Fibroblast of the aortic adventitia (primary cell): ENCODE data around the gene PTGIS. TPM values are rescaled to one million over a fixed set of nuclear protein-coding genes. Genes with fewer than 3 reads are reported as not detected.

ENCODE experiments used
- DNase-seq: peaks from one replicate; pipeline ENCODE4 v3.0.0-alpha.2; 2010; ENCODE audit warnings: low read depth
- H3K4me3 ChIP-seq: 2 replicates; pipeline ENCODE4 v1.5.1; 2011; ENCODE audit warnings: low read depth, mild to moderate bottlenecking, control low read depth, low read length, moderate library complexity
- total RNA-seq: library from RNA; depleted of rRNA; stranded (reverse); fragments of >200 nt; gene quantifications from 2 replicates; pipeline ENCODE4 v1.2.3, GENCODE V29; 2012; ENCODE audit warnings: low replicate concordance
- TF ChIP-seq, protein P1 (sequence below): IDR thresholded peaks from 2 replicates; pipeline ENCODE4 v1.5.1; 2011; ENCODE audit warnings: mild to moderate bottlenecking, low read length, control low read depth, inconsistent platforms; ENCODE audit not compliant: insufficient read depth

The PTGIS gene
- total RNA-seq, 1 donor: 1,011 TPM

DNA sequence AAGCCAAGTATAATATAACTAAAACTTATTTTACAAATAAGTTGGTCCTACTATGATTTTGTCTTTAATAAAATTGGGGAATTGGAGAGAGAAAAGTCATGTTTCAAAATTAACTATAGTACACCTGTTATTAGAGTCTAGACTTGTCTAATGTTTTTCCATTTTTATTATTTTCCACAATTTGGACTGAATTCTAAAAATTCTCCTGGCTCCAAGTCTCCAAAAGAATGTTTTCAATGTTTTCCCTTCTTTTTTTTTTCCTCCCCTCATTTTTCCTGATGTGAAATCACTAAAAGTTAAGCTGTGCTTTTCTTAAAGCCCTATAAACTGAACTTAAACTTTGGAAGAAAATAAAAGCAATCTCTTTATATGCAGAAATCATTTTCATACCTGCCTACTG is 11.3 kb downstream of the PTGIS start:
- TF ChIP-seq, protein P1, sequence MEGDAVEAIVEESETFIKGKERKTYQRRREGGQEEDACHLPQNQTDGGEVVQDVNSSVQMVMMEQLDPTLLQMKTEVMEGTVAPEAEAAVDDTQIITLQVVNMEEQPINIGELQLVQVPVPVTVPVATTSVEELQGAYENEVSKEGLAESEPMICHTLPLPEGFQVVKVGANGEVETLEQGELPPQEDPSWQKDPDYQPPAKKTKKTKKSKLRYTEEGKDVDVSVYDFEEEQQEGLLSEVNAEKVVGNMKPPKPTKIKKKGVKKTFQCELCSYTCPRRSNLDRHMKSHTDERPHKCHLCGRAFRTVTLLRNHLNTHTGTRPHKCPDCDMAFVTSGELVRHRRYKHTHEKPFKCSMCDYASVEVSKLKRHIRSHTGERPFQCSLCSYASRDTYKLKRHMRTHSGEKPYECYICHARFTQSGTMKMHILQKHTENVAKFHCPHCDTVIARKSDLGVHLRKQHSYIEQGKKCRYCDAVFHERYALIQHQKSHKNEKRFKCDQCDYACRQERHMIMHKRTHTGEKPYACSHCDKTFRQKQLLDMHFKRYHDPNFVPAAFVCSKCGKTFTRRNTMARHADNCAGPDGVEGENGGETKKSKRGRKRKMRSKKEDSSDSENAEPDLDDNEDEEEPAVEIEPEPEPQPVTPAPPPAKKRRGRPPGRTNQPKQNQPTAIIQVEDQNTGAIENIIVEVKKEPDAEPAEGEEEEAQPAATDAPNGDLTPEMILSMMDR: no peak
- no peak for DNase-seq
- no peak overlapping the region for H3K4me3 ChIP-seq

DNA sequence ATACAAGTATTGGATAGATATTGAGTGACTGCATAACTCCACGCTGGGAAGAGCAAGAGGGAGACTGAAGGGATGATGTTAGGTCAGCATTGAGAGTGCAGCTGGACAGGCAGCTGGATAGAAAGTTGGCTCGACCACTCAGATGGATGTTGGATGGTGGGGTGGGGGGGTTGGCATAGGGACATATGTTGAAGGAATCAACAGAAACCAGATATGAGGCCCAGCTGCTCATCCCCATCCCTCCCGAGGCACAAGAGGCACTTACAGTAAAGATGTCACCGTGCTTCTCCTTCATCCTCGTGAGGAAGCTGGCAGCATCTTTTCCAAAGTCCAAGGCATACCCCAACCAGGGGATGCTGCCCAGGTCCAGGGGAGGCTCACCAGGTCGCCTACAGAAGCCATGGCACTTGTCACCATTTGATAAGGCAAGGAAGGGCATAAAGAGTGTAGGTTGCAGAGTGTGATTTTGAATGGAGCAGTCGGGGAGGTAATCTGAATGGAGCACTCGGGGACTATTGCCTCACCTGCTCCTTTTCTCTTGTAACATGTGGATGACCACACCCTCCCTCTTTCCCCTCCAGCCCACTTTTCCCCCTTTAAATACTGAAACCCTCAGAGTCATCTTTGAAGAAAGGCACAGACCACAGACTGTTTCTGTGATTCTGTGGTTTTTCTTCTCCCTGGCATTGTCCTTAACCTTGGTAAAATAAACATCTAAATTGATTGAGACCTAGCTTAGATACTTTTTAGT is 18.0 kb downstream of the PTGIS start:
- no peak overlapping the region for H3K4me3 ChIP-seq
- no peak for DNase-seq
- TF ChIP-seq, protein P1: no peak

DNA sequence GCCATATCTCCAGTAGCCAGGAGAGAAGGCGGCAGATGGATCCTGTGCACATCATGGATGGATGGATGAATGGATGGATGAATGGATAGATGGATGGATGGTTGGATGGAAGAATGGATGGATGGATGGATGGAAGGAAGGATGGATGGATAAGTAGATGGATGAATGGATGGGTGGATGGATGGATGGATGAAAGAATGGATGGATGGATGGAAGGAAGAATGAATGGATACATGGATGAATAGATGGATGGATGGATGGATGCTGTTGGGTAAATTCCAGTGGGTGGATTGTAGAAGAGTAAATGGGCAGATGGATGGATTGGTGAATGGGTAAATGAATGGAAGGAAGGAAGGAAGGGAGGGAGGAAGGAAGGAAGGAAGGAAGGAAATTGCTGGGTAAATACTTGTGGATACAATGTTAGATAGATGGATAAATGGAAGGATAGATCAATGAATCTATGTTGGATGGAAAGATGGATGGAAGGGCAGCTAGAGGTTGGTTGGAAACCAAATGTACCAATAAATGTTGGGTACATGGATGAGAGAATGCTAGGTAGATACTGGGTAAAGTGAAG is 19.5 kb downstream of the PTGIS start:
- TF ChIP-seq, protein P1: no peak
- no peak for DNase-seq

DNA sequence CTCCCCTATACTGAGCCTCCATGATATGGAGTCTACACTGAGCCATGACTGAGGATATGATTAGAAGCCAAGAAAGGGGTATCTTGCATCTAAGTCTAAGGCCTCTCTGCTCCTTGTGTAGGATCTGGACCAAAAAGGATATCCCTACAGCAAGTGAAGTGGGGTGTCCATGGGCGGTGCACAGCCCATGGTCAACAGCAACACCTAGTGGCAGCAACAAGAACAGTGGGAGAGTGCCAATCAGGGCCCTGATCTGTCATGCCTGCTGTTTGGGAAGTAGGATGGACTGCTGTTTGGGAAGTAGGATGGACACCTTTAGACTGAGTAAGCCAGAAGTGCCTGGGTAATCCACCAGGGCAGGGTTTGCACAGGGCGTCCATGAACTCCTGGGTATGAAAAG is 22.4 kb downstream of the PTGIS start:
- DNase-seq: no peak
- H3K4me3 ChIP-seq: no peak overlapping the region
- TF ChIP-seq, protein P1: peak; percentile 52

More for the DNA sequence above, 19.5 kb downstream of the PTGIS start:
- no peak overlapping the region for H3K4me3 ChIP-seq

DNA sequence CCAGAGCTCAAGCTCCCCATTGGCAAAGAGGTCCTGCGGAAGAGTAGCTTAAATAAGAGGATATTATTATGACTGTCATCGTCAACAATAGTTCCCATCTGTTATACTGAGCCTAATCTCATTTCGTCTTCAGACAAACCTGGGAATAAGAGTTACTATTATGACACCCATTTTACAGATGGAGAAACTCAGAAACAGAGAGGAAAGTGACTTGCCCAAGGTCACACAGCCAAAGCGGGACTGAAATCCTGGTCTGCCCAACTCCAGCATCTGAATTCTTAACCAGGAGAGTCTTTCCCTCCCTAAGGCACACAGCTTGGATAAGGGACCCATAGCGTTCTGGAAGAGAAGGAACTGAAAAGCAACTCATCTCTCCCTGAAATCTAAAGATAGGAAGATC is 23.4 kb downstream of the PTGIS start:
- TF ChIP-seq, protein P1: no peak
- no peak for DNase-seq
- H3K4me3 ChIP-seq: no peak overlapping the region

DNA sequence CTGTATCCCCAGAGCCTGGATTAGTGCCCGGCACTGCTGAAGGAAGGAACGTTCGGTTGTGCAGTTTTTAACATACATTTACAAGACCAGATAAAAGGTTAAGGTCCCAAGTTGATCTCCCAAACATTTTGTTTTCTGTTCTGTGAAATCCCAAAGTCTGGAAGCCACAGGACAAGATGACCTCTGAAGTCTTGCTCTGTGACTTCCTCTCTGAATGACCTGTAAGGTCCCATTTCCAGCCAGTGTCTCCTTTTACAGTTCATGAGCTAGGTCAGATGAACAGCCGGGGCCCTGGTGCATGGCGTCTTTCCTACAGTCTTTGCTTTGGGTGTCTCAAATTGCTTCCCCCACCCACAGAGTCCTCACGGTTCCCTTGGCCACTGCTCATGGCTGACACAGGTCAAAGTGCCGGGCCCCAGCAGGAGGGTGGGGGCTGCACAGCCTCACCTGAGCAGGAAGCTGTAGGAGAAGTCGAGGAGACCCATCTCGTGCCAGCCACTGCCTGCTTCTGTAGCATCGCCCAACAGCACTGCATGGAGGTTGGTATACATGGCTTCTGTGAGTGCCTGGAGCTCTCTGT is 24.0 kb downstream of the PTGIS start:
- TF ChIP-seq, protein P1: no peak
- no peak overlapping the region for H3K4me3 ChIP-seq
- no peak for DNase-seq
